ENCODE results near the gene ANKDD1B.
"Not testable (repeated sequence)": the region's sequence is repeated elsewhere in the genome, so short reads cannot be mapped to it uniquely, and the experiment has no call there.

The ANKDD1B gene

DNA sequence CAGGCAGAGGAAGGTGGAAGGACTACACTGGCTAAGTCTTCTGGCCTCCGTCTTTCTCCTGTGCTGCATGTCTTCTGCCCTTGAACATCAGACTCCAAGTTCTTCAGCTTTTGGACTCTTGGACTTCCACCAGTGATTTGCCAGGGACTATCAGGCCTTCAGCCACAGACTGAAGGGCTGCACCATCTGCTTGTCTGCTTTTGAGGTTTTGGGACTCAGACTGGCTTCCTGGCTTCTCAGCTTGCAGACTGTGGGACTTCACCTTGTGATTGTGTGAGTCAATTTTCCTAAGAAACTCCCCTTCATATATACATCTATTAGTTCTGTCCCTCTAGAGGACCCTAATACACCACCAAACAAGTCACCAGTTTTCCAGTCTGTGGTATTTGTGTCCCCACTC lies 9.7 kb upstream of the ANKDD1B start:
- Histone ChIP-seq H3K36me3 (ENCODE audit: insufficient read depth, low read length) (peaks cover 23% of the 10 kb centered on the region), H3K9ac (ENCODE audit: low read depth, low read length) (no peak overlapping the region), H3K4me2 (ENCODE audit: low read length) (no peak overlapping the region), H3K4me1 (ENCODE audit: control insufficient read depth, insufficient read depth, low read length) (no peaks in the 10 kb centered on the region), H3K4me3 (ENCODE audit: low read length) (no peak overlapping the region), H3K27me3 (ENCODE audit: control insufficient read depth, insufficient read depth, low read length) (no peaks in the 10 kb centered on the region), H3K9me3 (replicated peaks; ENCODE audit: low read length) (no peaks in the 10 kb centered on the region)

GRCh38 chr5:75601996-75602395 lies 9.3 kb upstream of the ANKDD1B start:
- H3K4me2 ChIP-seq (ENCODE audit: low read length) = no peak overlapping the region
- H3K36me3 ChIP-seq (ENCODE audit: insufficient read depth, low read length) = peaks cover 22% of the 10 kb centered on the region
- no peak overlapping the region for H3K9ac ChIP-seq (ENCODE audit: low read depth, low read length)
- H3K9me3 ChIP-seq (replicated peaks; ENCODE audit: low read length) = no peaks in the 10 kb centered on the region
- no peaks in the 10 kb centered on the region for H3K4me1 ChIP-seq (ENCODE audit: control insufficient read depth, insufficient read depth, low read length)
- H3K27me3 ChIP-seq (ENCODE audit: control insufficient read depth, insufficient read depth, low read length) = no peaks in the 10 kb centered on the region
- no peak overlapping the region for H3K4me3 ChIP-seq (ENCODE audit: low read length)

DNA sequence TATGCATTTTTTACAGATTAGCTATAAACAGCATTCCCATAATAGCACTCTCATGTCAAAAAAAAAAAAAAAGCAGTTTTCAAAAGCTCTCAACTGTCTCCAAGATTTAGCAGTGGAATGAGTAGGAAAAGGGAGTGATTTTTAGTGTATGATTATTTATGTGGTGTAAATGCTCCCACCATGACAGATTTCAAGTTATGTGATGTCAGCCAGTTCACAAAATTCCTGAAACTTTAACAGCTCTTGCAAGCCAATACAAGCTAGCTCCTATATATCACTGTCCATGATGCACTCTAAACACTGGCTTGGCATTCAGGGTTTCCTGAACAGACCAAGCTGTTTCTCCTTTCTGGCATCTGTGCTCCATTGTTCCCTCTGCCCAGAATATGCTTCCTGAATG lies 7.9 kb upstream of the ANKDD1B start:
- peaks cover 22% of the 10 kb centered on the region for H3K36me3 ChIP-seq (ENCODE audit: insufficient read depth, low read length)
- no peaks in the 10 kb centered on the region for H3K4me1 ChIP-seq (ENCODE audit: control insufficient read depth, insufficient read depth, low read length)
- H3K4me3 ChIP-seq (ENCODE audit: low read length) = no peak overlapping the region
- no peaks in the 10 kb centered on the region for H3K9me3 ChIP-seq (replicated peaks; ENCODE audit: low read length)
- H3K9ac ChIP-seq (ENCODE audit: low read depth, low read length) = no peak overlapping the region
- no peak overlapping the region for H3K4me2 ChIP-seq (ENCODE audit: low read length)
- no peaks in the 10 kb centered on the region for H3K27me3 ChIP-seq (ENCODE audit: control insufficient read depth, insufficient read depth, low read length)

DNA sequence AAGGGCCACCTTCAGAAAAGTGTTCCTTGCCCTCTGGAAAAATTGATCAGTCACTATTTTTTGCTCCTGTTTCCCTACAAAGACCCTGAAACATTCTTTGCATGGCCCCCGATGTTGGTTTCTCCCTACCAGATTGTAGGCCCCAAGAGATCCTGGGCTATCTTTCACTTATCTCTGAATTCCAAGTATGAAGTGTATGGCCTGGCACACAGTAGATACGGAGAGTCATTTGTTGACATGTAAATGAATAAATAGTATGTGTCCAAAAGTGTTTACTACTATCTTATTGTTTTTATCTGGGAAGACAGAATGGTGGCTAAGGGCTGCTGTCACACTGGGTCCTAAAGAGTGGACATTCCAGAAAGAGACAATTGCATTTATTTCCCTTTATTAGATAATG lies 7.4 kb upstream of the ANKDD1B start:
- H3K36me3 ChIP-seq (ENCODE audit: insufficient read depth, low read length) = peaks cover 22% of the 10 kb centered on the region
- no peak overlapping the region for H3K9ac ChIP-seq (ENCODE audit: low read depth, low read length)
- H3K9me3 ChIP-seq (replicated peaks; ENCODE audit: low read length) = no peaks in the 10 kb centered on the region
- H3K4me3 ChIP-seq (ENCODE audit: low read length) = no peak overlapping the region
- H3K27me3 ChIP-seq (ENCODE audit: control insufficient read depth, insufficient read depth, low read length) = no peaks in the 10 kb centered on the region
- no peak overlapping the region for H3K4me2 ChIP-seq (ENCODE audit: low read length)
- no peaks in the 10 kb centered on the region for H3K4me1 ChIP-seq (ENCODE audit: control insufficient read depth, insufficient read depth, low read length)

- not testable (repeated sequence) for H3K27me3 ChIP-seq (ENCODE audit: control insufficient read depth, insufficient read depth, low read length); H3K4me2 ChIP-seq (ENCODE audit: low read length); H3K9ac ChIP-seq (ENCODE audit: low read depth, low read length); H3K4me1 ChIP-seq (ENCODE audit: control insufficient read depth, insufficient read depth, low read length); H3K4me3 ChIP-seq (ENCODE audit: low read length); H3K9me3 ChIP-seq (replicated peaks; ENCODE audit: low read length)
- H3K36me3 ChIP-seq (ENCODE audit: insufficient read depth, low read length) = peaks cover 10% of the 10 kb centered on the region
These were observed 3.9 kb upstream of the ANKDD1B start for GRCh38 chr5:75607341-75607740.

- H3K4me1 ChIP-seq (ENCODE audit: control insufficient read depth, insufficient read depth, low read length) = peaks cover 8% of the 10 kb centered on the region
- no peak overlapping the region for H3K4me2 ChIP-seq (ENCODE audit: low read length)
- no peaks in the 10 kb centered on the region for H3K27me3 ChIP-seq (ENCODE audit: control insufficient read depth, insufficient read depth, low read length)
- peaks cover 2% of the 10 kb centered on the region for H3K36me3 ChIP-seq (ENCODE audit: insufficient read depth, low read length)
- no peak overlapping the region for H3K4me3 ChIP-seq (ENCODE audit: low read length)
- H3K9ac ChIP-seq (ENCODE audit: low read depth, low read length) = no peak overlapping the region
- H3K9me3 ChIP-seq (replicated peaks; ENCODE audit: low read length) = no peaks in the 10 kb centered on the region
These were observed 2.4 kb upstream of the ANKDD1B start for GRCh38 chr5:75608870-75609269.

DNA sequence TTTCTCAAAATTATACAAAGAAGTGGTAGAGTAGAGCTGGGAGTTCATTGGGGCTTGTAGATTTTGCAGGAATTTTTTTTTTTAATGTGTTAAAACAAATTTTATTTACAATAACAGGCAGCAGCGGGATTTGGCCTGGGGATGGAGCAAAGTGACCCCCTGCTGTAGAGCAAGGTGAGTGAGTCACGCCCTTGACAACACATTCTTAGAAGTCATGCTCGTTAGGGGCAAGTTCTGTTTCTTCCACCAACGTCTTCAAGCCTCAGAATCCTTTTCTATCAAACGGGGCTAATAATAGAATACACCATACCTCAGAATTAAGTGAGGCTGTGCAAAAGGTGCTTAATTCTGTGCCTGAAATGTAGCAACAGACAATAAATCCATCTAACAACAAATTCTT lies 1.1 kb upstream of the ANKDD1B start:
- H3K9ac ChIP-seq (ENCODE audit: low read depth, low read length) = no peak overlapping the region
- H3K4me1 ChIP-seq (ENCODE audit: control insufficient read depth, insufficient read depth, low read length) = peaks cover 8% of the 10 kb centered on the region
- no peaks in the 10 kb centered on the region for H3K36me3 ChIP-seq (ENCODE audit: insufficient read depth, low read length)
- no peaks in the 10 kb centered on the region for H3K9me3 ChIP-seq (replicated peaks; ENCODE audit: low read length)
- H3K4me3 ChIP-seq (ENCODE audit: low read length) = no peak overlapping the region
- H3K4me2 ChIP-seq (ENCODE audit: low read length) = no peak overlapping the region
- no peaks in the 10 kb centered on the region for H3K27me3 ChIP-seq (ENCODE audit: control insufficient read depth, insufficient read depth, low read length)

- not testable (repeated sequence) for H3K27me3 ChIP-seq (ENCODE audit: control insufficient read depth, insufficient read depth, low read length); H3K36me3 ChIP-seq (ENCODE audit: insufficient read depth, low read length); H3K4me1 ChIP-seq (ENCODE audit: control insufficient read depth, insufficient read depth, low read length); H3K9me3 ChIP-seq (replicated peaks; ENCODE audit: low read length)
- H3K4me3 ChIP-seq (ENCODE audit: low read length) = peak overlapping the region; percentile 70
- peak overlapping the region; percentile 82 for H3K4me2 ChIP-seq (ENCODE audit: low read length)
- peak overlapping the region; percentile 79 for H3K9ac ChIP-seq (ENCODE audit: low read depth, low read length)
These were observed 368 bp upstream of the ANKDD1B start for GRCh38 chr5:75610859-75611310.

GRCh38 chr5:75612226-75612569 lies 945 bp downstream of the ANKDD1B start:
- no peaks in the 10 kb centered on the region for H3K36me3 ChIP-seq (ENCODE audit: insufficient read depth, low read length)
- H3K4me3 ChIP-seq (ENCODE audit: low read length) = peak overlapping the region; percentile 70
- no peaks in the 10 kb centered on the region for H3K27me3 ChIP-seq (ENCODE audit: control insufficient read depth, insufficient read depth, low read length)
- peaks cover 15% of the 10 kb centered on the region for H3K4me1 ChIP-seq (ENCODE audit: control insufficient read depth, insufficient read depth, low read length)
- H3K9ac ChIP-seq (ENCODE audit: low read depth, low read length) = peak overlapping the region; percentile 79
- no peaks in the 10 kb centered on the region for H3K9me3 ChIP-seq (replicated peaks; ENCODE audit: low read length)
- peak overlapping the region; percentile 82 for H3K4me2 ChIP-seq (ENCODE audit: low read length)

DNA sequence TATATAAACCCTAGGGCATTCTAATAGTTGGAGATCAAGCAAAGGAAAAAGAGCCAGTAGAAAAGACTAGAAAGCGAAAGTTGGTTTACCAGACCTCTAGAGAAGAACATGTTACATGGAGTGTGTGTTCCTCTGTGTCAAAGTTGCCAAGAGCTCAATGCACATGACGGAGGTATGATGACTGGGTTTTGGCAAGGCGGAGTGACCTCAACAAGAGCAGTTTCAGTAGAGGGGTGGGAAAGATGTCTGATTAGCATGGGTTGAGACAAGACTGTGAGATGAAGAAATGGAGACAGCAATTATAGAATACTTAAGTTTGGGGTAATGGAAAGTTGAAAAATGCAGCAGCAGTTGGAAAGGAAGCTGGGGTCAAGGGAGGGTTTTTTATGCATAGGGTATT lies 1.6 kb downstream of the ANKDD1B start:
- no peak overlapping the region for H3K9ac ChIP-seq (ENCODE audit: low read depth, low read length)
- no peaks in the 10 kb centered on the region for H3K27me3 ChIP-seq (ENCODE audit: control insufficient read depth, insufficient read depth, low read length)
- no peak overlapping the region for H3K4me3 ChIP-seq (ENCODE audit: low read length)
- H3K4me1 ChIP-seq (ENCODE audit: control insufficient read depth, insufficient read depth, low read length) = peaks cover 22% of the 10 kb centered on the region
- no peak overlapping the region for H3K4me2 ChIP-seq (ENCODE audit: low read length)
- no peaks in the 10 kb centered on the region for H3K36me3 ChIP-seq (ENCODE audit: insufficient read depth, low read length)
- H3K9me3 ChIP-seq (replicated peaks; ENCODE audit: low read length) = no peaks in the 10 kb centered on the region

DNA sequence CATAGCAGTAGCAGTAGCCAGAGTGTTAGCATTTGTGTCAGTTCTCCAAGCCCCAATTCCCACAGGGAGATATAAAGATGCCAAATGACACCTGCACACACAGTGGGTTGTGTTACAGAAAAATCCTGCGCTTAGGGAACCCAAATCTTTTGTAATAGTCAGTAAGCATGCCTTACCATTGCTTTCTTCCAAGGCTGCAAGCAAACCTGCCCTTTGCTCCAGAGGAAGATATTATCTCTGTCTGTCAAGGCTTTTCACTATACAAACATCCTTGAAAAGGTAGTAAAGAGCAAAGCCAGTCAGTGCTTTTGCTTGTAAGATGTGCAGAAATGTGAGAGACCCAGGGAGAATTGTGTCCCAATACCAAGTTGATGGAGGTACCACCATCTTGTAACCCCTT lies 2.9 kb downstream of the ANKDD1B start:
- no peak overlapping the region for H3K9ac ChIP-seq (ENCODE audit: low read depth, low read length)
- peaks cover 24% of the 10 kb centered on the region for H3K4me1 ChIP-seq (ENCODE audit: control insufficient read depth, insufficient read depth, low read length)
- H3K4me3 ChIP-seq (ENCODE audit: low read length) = no peak overlapping the region
- no peaks in the 10 kb centered on the region for H3K9me3 ChIP-seq (replicated peaks; ENCODE audit: low read length)
- no peak overlapping the region for H3K4me2 ChIP-seq (ENCODE audit: low read length)
- H3K36me3 ChIP-seq (ENCODE audit: insufficient read depth, low read length) = no peaks in the 10 kb centered on the region
- H3K27me3 ChIP-seq (ENCODE audit: control insufficient read depth, insufficient read depth, low read length) = no peaks in the 10 kb centered on the region

GRCh38 chr5:75616371-75616881 lies 5.2 kb downstream of the ANKDD1B start:
- Histone ChIP-seq H3K4me2 (ENCODE audit: low read length) (no peak overlapping the region), H3K9me3 (replicated peaks; ENCODE audit: low read length) (no peaks in the 10 kb centered on the region), H3K27me3 (ENCODE audit: control insufficient read depth, insufficient read depth, low read length) (no peaks in the 10 kb centered on the region), H3K4me3 (ENCODE audit: low read length) (no peak overlapping the region), H3K36me3 (ENCODE audit: insufficient read depth, low read length) (no peaks in the 10 kb centered on the region), H3K4me1 (ENCODE audit: control insufficient read depth, insufficient read depth, low read length) (peaks cover 18% of the 10 kb centered on the region), H3K9ac (ENCODE audit: low read depth, low read length) (no peak overlapping the region)

Measured in skeletal muscle satellite cell (primary cell).